H1 (cell line): Measurements from ENCODE around the gene CPNE4. TPM values are rescaled to one million over a fixed set of nuclear protein-coding genes. Genes with fewer than 3 reads are reported as not detected.

ENCODE experiments used
- CTCF ChIA-PET: fragments of 300-600 bp; sonication (Branson Sonifier 250); formaldehyde crosslinking; loops from one replicate; lab custom pipeline; 2021; ENCODE audit not compliant: partially characterized antibody; lab: Charles Lee
- POLR2A ChIA-PET: fragments of 300-600 bp; sonication (Branson Sonifier 250); formaldehyde crosslinking; loops from one replicate; lab custom pipeline; 2021; ENCODE audit warnings: inconsistent platforms; ENCODE audit not compliant: partially characterized antibody; lab: Charles Lee
- DNase-seq, 2 experiments: peaks; one replicate each; pipeline versions ENCODE4 v3.0.0 to v3.0.0-alpha.2; 2010 to 2022; ENCODE audit warnings: low spot score in 2 of 2, low read depth in 1 of 2, mixed read lengths in 1 of 2
- FAIRE-seq: peaks from 2 replicates; lab custom pipeline; 2011; peaks lifted over from hg19 to GRCh38; lab: Jason Lieb, UNC
- H2AFZ ChIP-seq: 2 replicates; pipeline ENCODE4 v1.8.1; 2012; ENCODE audit warnings: low read length, inconsistent platforms
- H2AK5ac ChIP-seq: 2 replicates; pipeline ENCODE4 v1.6.1; 2013; ENCODE audit warnings: low read depth, low read length
- H2BK120ac ChIP-seq: replicated peaks from 2 replicates; pipeline ENCODE3; 2013; ENCODE audit warnings: low read depth, low read length, inconsistent platforms
- H2BK12ac ChIP-seq: 2 replicates; pipeline ENCODE4 v1.6.1; 2013; ENCODE audit warnings: low read depth, low read length
- H2BK15ac ChIP-seq: 2 replicates; pipeline ENCODE4 v1.6.1; 2013; ENCODE audit warnings: low read length
- H2BK20ac ChIP-seq: 2 replicates; pipeline ENCODE4 v1.6.1; 2013; ENCODE audit warnings: low read length
- H2BK5ac ChIP-seq: 2 replicates; pipeline ENCODE4 v1.6.1; 2013; ENCODE audit warnings: low read depth, low read length
- H3K14ac ChIP-seq: 2 replicates; pipeline ENCODE4 v1.6.1; 2013; ENCODE audit warnings: inconsistent platforms; ENCODE audit not compliant: insufficient read length
- H3K18ac ChIP-seq: 2 replicates; pipeline ENCODE4 v1.6.1; 2013; ENCODE audit warnings: low read length; ENCODE audit errors: extremely low read depth
- H3K23ac ChIP-seq: 2 replicates; pipeline ENCODE4 v1.6.1; 2013; ENCODE audit warnings: inconsistent platforms; ENCODE audit not compliant: insufficient read length
- H3K23me2 ChIP-seq: 2 replicates; pipeline ENCODE4 v1.6.1; 2013; ENCODE audit warnings: low read depth, low read length
- H3K27ac ChIP-seq: 2 replicates; pipeline ENCODE4 v1.6.1; 2011; ENCODE audit warnings: low read depth, low read length, inconsistent platforms
- H3K27me3 ChIP-seq, 4 experiments: replicated peaks in 1 of 4; 1 replicate in 1 of 4; 2 replicates in 3 of 4; pipeline versions ENCODE4 v1.6.1 to v1.8.1; 2011 to 2013; ENCODE audit warnings: low read length in 3 of 4, mild to moderate bottlenecking in 3 of 4, inconsistent platforms in 2 of 4, mixed read lengths in 2 of 4, moderate library complexity in 1 of 4; ENCODE audit not compliant: control insufficient read depth in 3 of 4, insufficient read depth in 3 of 4; ENCODE audit errors: extremely low read depth in 1 of 4
- H3K36me3 ChIP-seq, 4 experiments: 2 replicates each; pipeline versions ENCODE4 v1.6.1 to v1.8.1; 2011 to 2013; ENCODE audit warnings: mild to moderate bottlenecking in 4 of 4, low read length in 3 of 4, moderate library complexity in 2 of 4, control low read depth in 1 of 4, inconsistent platforms in 1 of 4; ENCODE audit not compliant: insufficient read depth in 4 of 4, control insufficient read depth in 2 of 4
- H3K4ac ChIP-seq: replicated peaks from 2 replicates; pipeline ENCODE3; 2013; ENCODE audit warnings: low read length, low read depth, mixed read lengths, inconsistent platforms; ENCODE audit not compliant: insufficient read length
- H3K4me1 ChIP-seq, 4 experiments: replicated peaks in 1 of 4; 1 replicate in 1 of 4; 2 replicates in 3 of 4; pipeline versions ENCODE4 v1.6.1 to v1.8.1; 2011 to 2013; ENCODE audit warnings: low read length in 3 of 4, inconsistent platforms in 2 of 4, mixed read lengths in 1 of 4; ENCODE audit not compliant: insufficient read depth in 4 of 4, control insufficient read depth in 3 of 4
- H3K4me2 ChIP-seq, 2 experiments: 2 replicates each; pipeline versions ENCODE4 v1.6.1 to v1.8.1; 2011 to 2013; ENCODE audit warnings: low read depth in 2 of 2, low read length in 2 of 2, control low read depth in 1 of 2, inconsistent platforms in 1 of 2, mild to moderate bottlenecking in 1 of 2; ENCODE audit not compliant: insufficient read depth in 1 of 2
- H3K4me3 ChIP-seq, 4 experiments: fragments of 200-600, 300-600 bp in 1 of 4; sonication (generic), shearing (Covaris generic), sonication (Bioruptor Twin) in 1 of 4; 2 replicates each; pipeline versions ENCODE4 v1.5.1 to v1.8.1; 2011 to 2016; ENCODE audit warnings: low read length in 4 of 4, low read depth in 3 of 4, control low read depth in 2 of 4, inconsistent platforms in 2 of 4, mild to moderate bottlenecking in 2 of 4, mixed read lengths in 1 of 4, moderate library complexity in 1 of 4; ENCODE audit not compliant: insufficient read depth in 2 of 4; ENCODE audit errors: extremely low read depth in 1 of 4
- H3K56ac ChIP-seq: replicated peaks from 2 replicates; pipeline ENCODE3; 2013; ENCODE audit warnings: low read depth, mild to moderate bottlenecking, mixed read lengths, low read length, inconsistent platforms; ENCODE audit not compliant: insufficient read length
- H3K79me1 ChIP-seq: 2 replicates; pipeline ENCODE4 v1.6.1; 2013; ENCODE audit warnings: low read depth, low read length, control low read depth
- H3K79me2 ChIP-seq, 2 experiments: 2 replicates each; pipeline versions ENCODE4 v1.6.1 to v1.8.1; 2012 to 2013; ENCODE audit warnings: low read length in 2 of 2, mild to moderate bottlenecking in 2 of 2, inconsistent platforms in 1 of 2; ENCODE audit not compliant: insufficient read depth in 2 of 2, control insufficient read depth in 1 of 2
- H3K9ac ChIP-seq, 4 experiments: replicated peaks in 1 of 4; 1 replicate in 1 of 4; 2 replicates in 3 of 4; pipeline versions ENCODE4 v1.6.1 to v1.8.1; 2011 to 2013; ENCODE audit warnings: low read depth in 3 of 4, low read length in 3 of 4, control low read depth in 2 of 4, mild to moderate bottlenecking in 2 of 4, moderate library complexity in 2 of 4, inconsistent platforms in 1 of 4; ENCODE audit errors: extremely low read depth in 1 of 4
- H3K9me3 ChIP-seq, 2 experiments: 2 replicates each; pipeline versions ENCODE4 v1.6.1 to v1.8.1; 2012 to 2013; ENCODE audit warnings: mild to moderate bottlenecking in 2 of 2, moderate library complexity in 2 of 2, control low read depth in 1 of 2, inconsistent platforms in 1 of 2, low read depth in 1 of 2, low read length in 1 of 2, mixed read lengths in 1 of 2; ENCODE audit not compliant: insufficient read depth in 2 of 2
- H4K20me1 ChIP-seq, 2 experiments: replicated peaks in 1 of 2; 2 replicates each; pipeline versions ENCODE3 to v1.8.1; 2011 to 2013; ENCODE audit warnings: inconsistent platforms in 2 of 2, low read length in 2 of 2, mild to moderate bottlenecking in 1 of 2; ENCODE audit not compliant: insufficient read depth in 2 of 2, control insufficient read depth in 1 of 2
- H4K5ac ChIP-seq: 2 replicates; pipeline ENCODE4 v1.6.1; 2013; ENCODE audit warnings: low read length, low read depth, mixed read lengths, inconsistent platforms; ENCODE audit not compliant: insufficient read length
- H4K8ac ChIP-seq: 2 replicates; pipeline ENCODE4 v1.8.0; 2013; ENCODE audit warnings: mild to moderate bottlenecking, moderate library complexity, low read length, inconsistent platforms; ENCODE audit not compliant: insufficient read depth; ENCODE audit errors: extremely low read depth
- H4K91ac ChIP-seq: replicated peaks from 2 replicates; pipeline ENCODE3; 2013; ENCODE audit warnings: low read length, mixed read lengths, inconsistent platforms; ENCODE audit not compliant: insufficient read length
- SP4 ChIP-seq: IDR thresholded peaks from 2 replicates; pipeline ENCODE4 v1.6.1; 2012; ENCODE audit warnings: low read length, inconsistent platforms
- WGBS, 2 experiments: shearing (Covaris generic) in 1 of 2; methylation state at CpG; one replicate each; pipeline versions ENCODE4 v1.1.6 to v1.1.7; 2013 to 2015; ENCODE audit warnings: low lambda C conversion rate in 2 of 2, mixed read lengths in 2 of 2, inconsistent platforms in 1 of 2, low coverage in 1 of 2, missing lambda C conversion rate in 1 of 2; ENCODE audit not compliant: insufficient replicate concordance in 2 of 2, insufficient coverage in 1 of 2, insufficient read length in 1 of 2; ENCODE audit errors: extremely low coverage in 1 of 2, missing lambda C conversion rate in 1 of 2; 5-methylcytosine and 5-hydroxymethylcytosine counted together
- polyA plus RNA-seq, 7 experiments: library from polyadenylated mRNA; depleted of rRNA in 3 of 7; stranded (reverse) in 5 of 7; unstranded in 2 of 7; fragments of >200 nt in 5 of 7; fragments of 200-250 nt in 2 of 7; gene quantifications; 1 replicate in 5 of 7; 2 replicates in 1 of 7; 4 replicates in 1 of 7; pipeline versions ENCODE4 v1.2.1 to v1.2.3, GENCODE V29; 2011 to 2013; ENCODE audit warnings: missing spikeins in 2 of 7, mixed read lengths in 2 of 7
- total RNA-seq: library from RNA; stranded (reverse); fragmentation: NEBNext Ultra II Directional; extraction: Animal tissue kit (Norgen Biotek cat#: 25700); gene quantifications from 2 replicates; pipeline ENCODE4 v1.2.1, GENCODE V29; 2021

The CPNE4 gene
- total and polyA plus RNA-seq, 2 of the 8 experiments (the other 6 are each of a cell fraction or from before 2014, with no cell fraction given) = 0.82 to 3.8 TPM

DNA sequence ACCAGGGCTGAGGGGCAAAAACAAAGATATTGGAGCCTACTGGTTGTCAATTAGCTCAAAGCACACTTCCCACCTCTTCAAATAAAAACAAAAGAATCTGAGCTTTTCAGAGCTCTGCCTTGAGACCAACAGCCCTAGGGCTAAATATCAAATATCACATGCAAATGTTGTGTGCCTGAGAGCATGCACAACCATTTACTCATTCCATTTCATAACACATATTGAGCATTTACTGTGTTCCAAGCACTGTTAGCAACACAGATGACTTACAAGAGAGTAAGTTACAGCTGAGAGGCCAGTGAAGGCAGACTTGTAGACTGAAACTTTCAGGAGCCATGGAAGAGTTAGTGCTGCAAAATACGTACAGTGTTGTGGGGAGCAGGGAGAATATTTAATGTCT lies 222.4 kb downstream of the CPNE4 start:
- H4K5ac ChIP-seq = no peak overlapping the region
- no peak overlapping the region for H2BK120ac ChIP-seq
- H3K27ac ChIP-seq = no peak overlapping the region
- FAIRE-seq (peak; percentile 42), DNase-seq (no peak)
- no peak for TF ChIP-seq SP4
- H3K9ac ChIP-seq = no peak overlapping the region
- 0 out of 2 replicates have a peak overlapping the region, but pooled peaks have one; percentile 8 for H2AFZ ChIP-seq
- H2BK15ac ChIP-seq = no peak overlapping the region
- H4K91ac ChIP-seq = no peak overlapping the region
- no peaks in the 10 kb centered on the region for H3K79me2 ChIP-seq
- no peaks in the 10 kb centered on the region for H4K20me1 ChIP-seq
- H3K18ac ChIP-seq = no peak overlapping the region
- no peak overlapping the region for H4K8ac ChIP-seq
- WGBS, 2 experiments = 79% methylated on average over 1 of the region's 1 CpG; no CpG with 5 or more reads in 1 of the 2 experiments
- H2BK5ac ChIP-seq = peak overlapping the region; percentile 37; the same call in 1 of the 2 replicates
- ChIA-PET CTCF (interaction anchor here (1.0 to 5.0 kb wide), 2 partner anchors 16 to 33 kb away, joined by 3 to 43 read pairs; no protein-coding TSS in a partner anchor), POLR2A (interaction anchor here (1.0 kb wide), 1 partner anchor 102 kb away, joined by 3 read pairs; no protein-coding TSS in a partner anchor)
- H3K4ac ChIP-seq = no peak overlapping the region
- peaks cover 0 to 3% (median 0%) of the 10 kb centered on the region in 4 experiments; a peak in 2 of 7 replicates for H3K4me1 ChIP-seq
- H2AK5ac ChIP-seq = no peak overlapping the region
- H3K27me3 ChIP-seq = no peaks in the 10 kb centered on the region
- no peak overlapping the region for H3K4me2 ChIP-seq
- no peaks in the 10 kb centered on the region for H3K36me3 ChIP-seq
- H3K79me1 ChIP-seq = no peaks in the 10 kb centered on the region
- H3K4me3 ChIP-seq = no peak overlapping the region
- no peaks in the 10 kb centered on the region for H3K23me2 ChIP-seq
- H3K9me3 ChIP-seq = no peaks in the 10 kb centered on the region
- H2BK12ac ChIP-seq = no peak overlapping the region
- H3K56ac ChIP-seq = no peak overlapping the region
- H3K14ac ChIP-seq = no peak overlapping the region
- H3K23ac ChIP-seq = no peak overlapping the region
- H2BK20ac ChIP-seq = no peak overlapping the region
